ENCODE measurements around the gene TBC1D3H.
"Not testable (repeated sequence)": the region's sequence is repeated elsewhere in the genome, so short reads cannot be mapped to it uniquely, and the experiment has no call there.

TBC1D3H gene
- 0 reads per million in 18 experiments for total RNA-seq

DNA sequence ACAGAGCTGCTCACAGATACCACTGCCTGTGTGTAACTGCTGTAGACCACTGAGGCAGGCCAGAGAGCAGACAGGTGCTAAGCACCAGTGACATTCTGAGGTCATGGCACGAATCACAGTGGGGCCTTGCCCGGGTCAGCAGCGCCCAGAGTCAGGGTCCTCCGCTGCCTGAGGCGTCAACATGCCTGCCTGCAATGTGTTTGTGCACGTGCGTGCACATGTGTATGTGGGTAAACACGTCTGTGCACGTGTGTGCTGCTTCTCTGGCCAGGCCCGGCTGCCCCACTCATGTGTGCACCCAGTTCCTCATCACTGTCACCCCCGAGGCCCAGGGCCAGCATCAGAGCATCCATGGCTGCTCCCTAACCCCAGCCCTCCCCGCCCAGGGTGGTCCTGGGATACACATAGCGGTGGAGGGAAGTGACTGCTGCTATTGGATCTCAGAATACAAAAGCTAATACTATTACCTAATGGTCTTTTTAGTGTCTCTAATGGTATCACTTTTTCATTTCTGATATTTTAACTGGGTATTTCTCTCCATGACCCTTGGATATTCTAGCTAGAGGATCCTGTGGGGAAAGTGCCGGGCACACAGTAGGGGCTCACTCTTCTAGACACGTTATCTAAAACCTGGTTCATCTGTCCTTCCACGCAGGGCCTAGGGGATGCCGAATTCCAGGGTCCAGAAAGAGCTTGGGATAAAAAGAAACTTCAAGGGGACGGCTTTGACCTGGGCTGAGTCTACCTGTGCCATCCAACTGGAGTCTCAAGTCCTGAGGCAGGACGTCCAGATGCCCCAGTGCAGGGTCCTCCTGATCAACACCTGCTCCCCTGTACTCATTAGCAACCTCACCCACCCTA lies at the start of gene TBC1D3H:
TBC1D3H (minus strand) TSS at position 51 of the 861 bp plus-strand sequence. CDS start 1,540 bp downstream, outside the sequence.
- DNase-seq: not testable (repeated sequence)

DNA sequence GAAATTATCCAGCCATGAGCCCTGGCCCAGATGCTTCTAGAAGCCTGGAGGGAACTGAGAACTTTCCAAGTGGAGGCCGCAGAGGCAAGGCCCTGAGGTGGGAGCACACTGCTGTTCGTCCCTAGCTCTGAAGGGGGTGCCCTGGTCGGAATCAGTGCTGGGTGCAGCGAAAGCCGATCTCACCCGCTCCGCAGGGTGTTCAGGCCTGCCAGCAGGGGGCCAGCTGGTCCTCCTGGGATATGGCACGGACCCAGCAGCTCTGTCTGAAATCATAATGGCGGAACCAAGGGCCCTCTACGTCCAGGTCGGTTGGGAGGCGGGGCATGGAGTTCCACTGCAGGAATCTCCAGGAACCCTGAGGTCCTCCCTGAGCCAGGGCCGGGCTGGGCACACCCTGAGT lies 40.7 kb upstream of the TBC1D3H start:
- not testable (repeated sequence) for DNase-seq

- DNase-seq: not testable (repeated sequence)
Measured at GRCh38 chr17:36415180-36415941, 27.1 kb upstream of the TBC1D3H start.

DNA sequence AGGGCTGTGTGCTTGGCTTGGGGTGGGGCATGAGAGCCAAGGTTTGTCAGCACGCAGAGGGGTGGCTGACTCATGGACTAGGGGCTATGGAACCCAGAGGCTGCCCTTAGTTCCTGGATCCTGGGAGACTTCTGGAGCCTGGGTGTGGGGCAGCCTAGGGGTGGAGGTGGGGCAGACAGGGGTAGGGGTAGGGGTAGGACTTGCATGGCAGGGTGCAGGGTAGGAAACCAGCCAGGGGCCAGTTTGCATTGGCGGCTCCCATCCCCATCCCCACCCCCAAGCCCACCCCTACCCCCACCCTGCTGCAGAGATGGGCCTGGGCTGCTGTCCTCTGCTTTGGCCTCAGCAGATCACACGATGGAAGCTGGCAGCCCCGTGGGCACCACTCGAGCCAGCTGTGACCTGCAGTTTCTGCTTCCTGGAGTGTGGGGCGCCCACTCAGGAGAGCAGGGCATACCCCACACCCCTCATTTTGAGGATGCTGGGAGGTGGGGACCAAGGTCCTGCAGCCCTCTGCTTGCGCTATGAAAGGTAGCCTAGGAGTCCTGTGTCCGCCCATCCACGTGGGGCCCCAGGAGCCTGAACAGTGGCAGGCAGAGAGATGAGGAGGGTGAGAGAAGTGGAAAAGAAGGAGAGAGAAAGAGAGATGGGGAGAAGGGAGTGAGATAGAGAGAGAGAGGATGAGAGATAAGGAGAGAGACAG lies 2.9 kb upstream of the TBC1D3H start:
- DNase-seq: not testable (repeated sequence)

- not testable (repeated sequence) for DNase-seq
Measured at GRCh38 chr17:36375938-36376337, 12.3 kb downstream of the TBC1D3H start.

GRCh38 chr17:36362496-36362895 lies 25.7 kb downstream of the TBC1D3H start:
- not testable (repeated sequence) for DNase-seq
